ENCODE measurements around the gene ACACA. TPM values are rescaled to one million over a fixed set of nuclear protein-coding genes. Genes with fewer than 3 reads are reported as not detected.

ACACA gene
- total and polyA plus RNA-seq, 9 of the 15 experiments (the other 6 are each of a cell fraction or from before 2014, with no cell fraction given), result 35.9 to 135 (median 88.4) TPM

DNA sequence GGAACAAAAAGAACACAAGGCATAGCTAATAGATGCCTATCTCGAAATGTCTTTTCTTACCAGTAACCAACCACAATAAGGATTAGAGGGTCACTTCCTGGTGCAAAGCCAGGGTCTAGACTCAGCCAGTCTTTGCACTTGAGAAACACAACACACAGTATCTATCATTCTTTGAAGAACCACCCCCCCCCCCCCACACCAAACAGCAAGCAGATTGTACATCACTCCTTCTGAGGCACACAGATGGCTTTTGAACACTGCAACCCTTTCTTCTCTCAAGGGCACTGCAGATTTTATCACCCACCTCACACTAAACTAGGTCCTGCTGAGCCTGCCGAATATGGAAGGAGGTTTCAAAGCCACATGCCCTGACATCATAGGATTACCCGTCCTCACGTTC, 312.2 kb downstream of the ACACA start:
- Histone ChIP-seq H3K4me3 (no peak overlapping the region), H2AFZ (ENCODE audit: low read depth, low read length) (no peak overlapping the region), H3K79me2 (ENCODE audit: control insufficient read depth, insufficient read depth, low read length) (no peaks in the 10 kb centered on the region), H3K27ac (ENCODE audit: extremely low read depth, low read depth, low read length) (no peak overlapping the region), H3K36me3 (ENCODE audit: control insufficient read depth, insufficient read depth, low read length) (peaks cover 98% of the 10 kb centered on the region), H3K9ac (ENCODE audit: insufficient read depth in 1 of 2, low read depth in 2 of 2, low read length in 2 of 2) (no peak overlapping the region), H4K20me1 (replicated peaks; ENCODE audit: control insufficient read depth, insufficient read depth, low read length) (no peaks in the 10 kb centered on the region), H3K9me1 (ENCODE audit: control insufficient read depth, insufficient read depth, low read length) (no peaks in the 10 kb centered on the region), H3K4me1 (replicated peaks in 1 of 2; ENCODE audit: control insufficient read depth in 2 of 2, insufficient read depth in 2 of 2, low read length in 2 of 2) (no peaks in the 10 kb centered on the region), H3K27me3 (ENCODE audit: control insufficient read depth in 2 of 2, insufficient read depth in 2 of 2, low read length in 2 of 2) (no peaks in the 10 kb centered on the region), H3K4me2 (ENCODE audit: insufficient read depth, low read length) (no peak overlapping the region), H3K9me3 (replicated peaks; ENCODE audit: control insufficient read depth, insufficient read depth, low read depth, low read length) (no peaks in the 10 kb centered on the region)
- 86% methylated on average over 4 of the region's 4 CpGs for WGBS (ENCODE audit: insufficient coverage, low coverage, missing lambda C conversion rate)
- in situ Hi-C loops (cut with MboI) (no loop called here), intact Hi-C loops (cut with micrococcal nuclease) (no loop called here)
- BruUV-seq (replicated peaks), result no TSS peak
- ATAC-seq (no peak), DNase-seq (ENCODE audit: extremely low read depth in 1 of 4, low spot score in 3 of 4) (no peak), FAIRE-seq (no peak)
- ChIA-PET CTCF (ENCODE audit: low intra/inter-chr PET ratio) (no interaction called here), POLR2A (interaction anchor here (1.5 to 3.8 kb wide), 2 partner anchors 10 kb away, joined by 4 to 10 read pairs; no protein-coding TSS in a partner anchor)
- TF ChIP-seq, protein P1, sequence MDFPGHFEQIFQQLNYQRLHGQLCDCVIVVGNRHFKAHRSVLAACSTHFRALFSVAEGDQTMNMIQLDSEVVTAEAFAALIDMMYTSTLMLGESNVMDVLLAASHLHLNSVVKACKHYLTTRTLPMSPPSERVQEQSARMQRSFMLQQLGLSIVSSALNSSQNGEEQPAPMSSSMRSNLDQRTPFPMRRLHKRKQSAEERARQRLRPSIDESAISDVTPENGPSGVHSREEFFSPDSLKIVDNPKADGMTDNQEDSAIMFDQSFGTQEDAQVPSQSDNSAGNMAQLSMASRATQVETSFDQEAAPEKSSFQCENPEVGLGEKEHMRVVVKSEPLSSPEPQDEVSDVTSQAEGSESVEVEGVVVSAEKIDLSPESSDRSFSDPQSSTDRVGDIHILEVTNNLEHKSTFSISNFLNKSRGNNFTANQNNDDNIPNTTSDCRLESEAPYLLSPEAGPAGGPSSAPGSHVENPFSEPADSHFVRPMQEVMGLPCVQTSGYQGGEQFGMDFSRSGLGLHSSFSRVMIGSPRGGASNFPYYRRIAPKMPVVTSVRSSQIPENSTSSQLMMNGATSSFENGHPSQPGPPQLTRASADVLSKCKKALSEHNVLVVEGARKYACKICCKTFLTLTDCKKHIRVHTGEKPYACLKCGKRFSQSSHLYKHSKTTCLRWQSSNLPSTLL (IDR thresholded peaks at IDR 0.05), result no peak
- TF ChIP-seq SIX5 (IDR thresholded peaks at IDR 0.05; ENCODE audit: borderline replicate concordance in 1 of 2, insufficient read depth in 1 of 2, low read depth in 1 of 2, low read length in 2 of 2), result no peak
- TF ChIP-seq FUS (optimal IDR thresholded peaks at IDR 0.05; ENCODE audit: low read depth, low read length), result no peak
- TF ChIP-seq PYGO2 (tag; IDR thresholded peaks at IDR 0.05), result no peak
- TF ChIP-seq KAT8 (IDR thresholded peaks at IDR 0.05; ENCODE audit: low read depth), result no peak
- no peak for TF ChIP-seq ESRRB (CRISPR knock-in tag; IDR thresholded peaks at IDR 0.05; ENCODE audit: borderline replicate concordance)
- no peak for TF ChIP-seq ZNF76 (CRISPR knock-in tag; IDR thresholded peaks at IDR 0.05; ENCODE audit: borderline replicate concordance)
- no peak for TF ChIP-seq SIRT6 (IDR thresholded peaks at IDR 0.05; ENCODE audit: low read depth, low read length)
- no peak for TF ChIP-seq ZNF644 (tag; IDR thresholded peaks at IDR 0.05; ENCODE audit: low read depth)
- no peak for TF ChIP-seq GATAD2B (IDR thresholded peaks at IDR 0.05; ENCODE audit: borderline replicate concordance)
- TF ChIP-seq TAF7 (tag; IDR thresholded peaks at IDR 0.05), result no peak
- no peak for TF ChIP-seq NELFE (IDR thresholded peaks at IDR 0.05; ENCODE audit: insufficient read depth, insufficient read length)
- TF ChIP-seq ZNF512 (tag; IDR thresholded peaks at IDR 0.05), result no peak
- TF ChIP-seq IFI16 (CRISPR knock-in tag; IDR thresholded peaks at IDR 0.05), result no peak
- TF ChIP-seq SMARCE1 (IDR thresholded peaks at IDR 0.05), result no peak
- TF ChIP-seq, protein P2, sequence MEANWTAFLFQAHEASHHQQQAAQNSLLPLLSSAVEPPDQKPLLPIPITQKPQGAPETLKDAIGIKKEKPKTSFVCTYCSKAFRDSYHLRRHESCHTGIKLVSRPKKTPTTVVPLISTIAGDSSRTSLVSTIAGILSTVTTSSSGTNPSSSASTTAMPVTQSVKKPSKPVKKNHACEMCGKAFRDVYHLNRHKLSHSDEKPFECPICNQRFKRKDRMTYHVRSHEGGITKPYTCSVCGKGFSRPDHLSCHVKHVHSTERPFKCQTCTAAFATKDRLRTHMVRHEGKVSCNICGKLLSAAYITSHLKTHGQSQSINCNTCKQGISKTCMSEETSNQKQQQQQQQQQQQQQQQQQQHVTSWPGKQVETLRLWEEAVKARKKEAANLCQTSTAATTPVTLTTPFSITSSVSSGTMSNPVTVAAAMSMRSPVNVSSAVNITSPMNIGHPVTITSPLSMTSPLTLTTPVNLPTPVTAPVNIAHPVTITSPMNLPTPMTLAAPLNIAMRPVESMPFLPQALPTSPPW (CRISPR knock-in tag; IDR thresholded peaks at IDR 0.05), result no peak
- TF ChIP-seq ATF4 (CRISPR knock-in tag; IDR thresholded peaks at IDR 0.05), result no peak
- TF ChIP-seq RAD21 (CRISPR knock-in tag; conservative IDR thresholded peaks at IDR 0.05 in 1 of 2, IDR thresholded peaks at IDR 0.05 in 1 of 2), result no peak

All from K562 (cell line).